VCaP (cell line): ENCODE data around the gene PDZD7.

Experiments
- H3K27ac ChIP-seq: fragments of 450-650 bp; 2 replicates; pipeline ENCODE4 v1.5.1; 2017
- TF ChIP-seq, protein P1 (sequence below): fragments of 450-650 bp; conservative IDR thresholded peaks from 2 replicates; pipeline ENCODE4 v1.5.1; 2017; ENCODE audit warnings: mild to moderate bottlenecking, moderate library complexity

Gene PDZD7

DNA sequence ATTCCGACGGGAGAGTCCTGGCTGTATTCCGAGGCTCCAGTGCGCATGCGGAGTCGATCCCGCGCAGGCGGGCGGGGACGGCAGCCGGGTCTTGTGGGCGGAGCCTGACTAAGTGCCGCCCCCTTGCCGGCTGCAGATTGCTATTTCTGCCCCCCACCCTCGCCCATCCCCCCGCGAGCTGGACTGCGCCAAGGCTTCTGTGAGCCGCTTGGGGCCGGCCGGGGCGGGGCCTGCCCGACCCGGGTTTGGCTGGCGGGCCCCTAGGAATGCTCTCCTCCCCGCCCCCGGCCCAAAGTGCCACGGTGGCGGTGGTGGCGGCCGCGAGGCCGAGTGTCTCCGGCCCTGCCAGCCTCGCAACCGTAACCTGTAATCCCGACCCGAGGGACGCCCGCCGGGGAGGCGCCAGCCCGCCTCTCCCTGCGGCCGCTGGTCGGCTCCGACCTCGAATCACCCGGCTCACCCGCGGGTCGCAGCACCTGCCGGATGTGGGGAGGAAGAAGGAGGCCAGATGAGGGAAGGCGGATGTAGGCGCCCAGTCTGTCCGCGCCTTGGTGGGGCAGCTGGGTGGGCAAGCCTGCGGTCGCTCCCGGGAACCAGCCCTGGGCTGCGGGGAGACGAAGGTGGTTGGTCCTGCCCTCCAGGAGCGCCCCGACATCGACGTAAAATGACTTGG lies 30.2 kb upstream of the PDZD7 start:
- peak overlapping the region; percentile 94 for H3K27ac ChIP-seq
- TF ChIP-seq, protein P1, sequence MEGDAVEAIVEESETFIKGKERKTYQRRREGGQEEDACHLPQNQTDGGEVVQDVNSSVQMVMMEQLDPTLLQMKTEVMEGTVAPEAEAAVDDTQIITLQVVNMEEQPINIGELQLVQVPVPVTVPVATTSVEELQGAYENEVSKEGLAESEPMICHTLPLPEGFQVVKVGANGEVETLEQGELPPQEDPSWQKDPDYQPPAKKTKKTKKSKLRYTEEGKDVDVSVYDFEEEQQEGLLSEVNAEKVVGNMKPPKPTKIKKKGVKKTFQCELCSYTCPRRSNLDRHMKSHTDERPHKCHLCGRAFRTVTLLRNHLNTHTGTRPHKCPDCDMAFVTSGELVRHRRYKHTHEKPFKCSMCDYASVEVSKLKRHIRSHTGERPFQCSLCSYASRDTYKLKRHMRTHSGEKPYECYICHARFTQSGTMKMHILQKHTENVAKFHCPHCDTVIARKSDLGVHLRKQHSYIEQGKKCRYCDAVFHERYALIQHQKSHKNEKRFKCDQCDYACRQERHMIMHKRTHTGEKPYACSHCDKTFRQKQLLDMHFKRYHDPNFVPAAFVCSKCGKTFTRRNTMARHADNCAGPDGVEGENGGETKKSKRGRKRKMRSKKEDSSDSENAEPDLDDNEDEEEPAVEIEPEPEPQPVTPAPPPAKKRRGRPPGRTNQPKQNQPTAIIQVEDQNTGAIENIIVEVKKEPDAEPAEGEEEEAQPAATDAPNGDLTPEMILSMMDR, result no peak

DNA sequence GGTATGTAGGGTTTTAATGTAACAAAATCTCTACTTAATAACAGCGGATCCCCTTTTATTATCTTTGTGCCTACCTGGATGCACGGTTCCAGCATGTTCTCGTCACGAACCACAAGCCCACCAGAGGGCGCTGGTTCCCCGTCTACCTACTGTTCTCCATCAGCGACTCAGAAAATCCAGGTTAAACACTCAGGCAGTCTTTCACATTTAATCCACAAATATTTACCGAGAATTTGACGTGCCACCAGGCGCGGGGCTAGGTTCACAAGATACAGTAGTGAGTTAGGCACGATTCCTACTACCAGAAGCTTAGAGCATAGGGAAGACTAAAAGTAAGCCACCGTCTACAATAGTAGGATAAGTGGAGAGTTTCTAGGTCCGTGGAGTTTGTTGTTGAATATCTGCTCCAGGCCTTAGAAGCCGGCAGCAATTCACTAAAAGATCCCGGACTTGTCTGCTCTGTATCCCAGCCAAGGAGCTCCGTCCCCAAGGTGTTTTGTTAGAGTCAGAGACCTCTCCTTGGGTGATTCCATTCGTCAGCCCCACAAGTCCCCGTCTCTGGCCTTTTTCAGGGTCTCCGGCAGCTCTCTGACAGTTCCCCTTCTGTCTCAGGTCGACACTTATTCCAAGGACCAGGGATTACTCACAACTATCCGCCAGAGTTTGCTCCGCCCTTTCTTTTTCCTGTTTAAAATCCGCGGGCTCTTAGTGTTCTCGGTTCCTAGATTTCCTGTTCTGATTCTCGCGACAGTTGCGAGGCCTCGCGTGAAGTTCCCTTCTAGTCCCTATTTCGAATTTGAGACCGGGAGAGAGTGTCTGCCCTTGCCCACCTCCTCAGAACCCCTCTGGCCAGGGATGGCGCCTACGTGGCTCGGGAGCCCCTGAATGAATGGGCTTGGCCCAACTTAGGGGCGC lies 29.4 kb upstream of the PDZD7 start:
- TF ChIP-seq, protein P1, result peak; percentile 93
- H3K27ac ChIP-seq, result peak overlapping the region; percentile 94

DNA sequence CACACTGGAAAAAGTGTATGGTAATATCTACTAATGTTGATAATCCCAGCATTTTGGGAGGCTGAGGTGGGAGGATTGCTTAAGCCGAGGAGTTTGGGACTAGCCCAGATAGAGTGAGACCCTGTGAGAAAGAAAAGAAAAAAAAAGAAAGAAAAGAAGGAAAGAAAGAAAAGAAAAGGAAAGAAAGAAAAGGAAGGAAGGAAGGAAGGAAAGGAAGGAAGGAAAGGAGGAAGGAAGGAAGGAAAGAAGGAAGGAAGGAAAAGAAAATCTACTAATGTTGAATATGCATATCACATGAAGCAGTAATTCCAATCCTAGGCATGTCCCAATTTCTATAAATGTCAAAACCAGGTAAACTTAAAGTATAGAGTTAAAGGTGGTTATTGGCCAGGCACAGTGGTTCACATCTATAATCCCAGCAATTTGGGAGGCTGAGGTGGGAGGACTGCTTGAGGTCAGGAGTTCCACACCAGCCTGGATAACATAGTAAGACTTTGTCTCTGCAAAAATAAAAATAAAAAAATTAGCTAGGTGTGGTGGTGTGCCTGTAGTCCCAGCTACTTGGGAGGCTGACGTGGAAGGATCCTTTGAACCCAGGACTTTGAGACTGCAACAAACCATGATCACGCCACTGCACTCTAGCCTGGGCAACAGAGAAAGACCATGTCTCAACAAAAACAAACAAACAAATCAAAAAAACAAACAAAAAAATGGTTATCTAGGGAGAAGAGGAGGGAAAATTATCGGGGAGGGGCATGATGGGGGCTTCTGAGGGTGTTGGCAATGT lies 25.6 kb upstream of the PDZD7 start:
- TF ChIP-seq, protein P1, result no peak
- H3K27ac ChIP-seq, result no peak overlapping the region

DNA sequence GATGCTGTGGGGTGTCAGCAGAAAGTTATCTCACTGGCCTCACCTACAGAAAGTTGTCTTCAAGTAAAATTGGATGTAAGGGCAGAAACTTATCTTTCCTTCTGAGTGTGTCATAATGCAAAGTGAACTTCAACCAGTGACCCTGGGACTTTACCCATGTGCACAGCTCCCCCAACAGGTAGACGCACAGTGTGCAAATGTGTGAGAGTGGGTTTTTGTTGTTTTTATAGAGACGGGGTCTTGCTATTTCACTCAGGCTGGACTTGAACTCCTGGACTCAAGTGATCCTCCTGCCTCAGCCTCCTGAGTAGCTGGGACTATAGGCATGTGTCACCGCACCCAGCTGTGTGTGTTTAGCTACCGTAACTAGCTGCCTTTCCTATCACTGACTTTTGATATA lies 24.5 kb upstream of the PDZD7 start:
- H3K27ac ChIP-seq, result no peak overlapping the region
- TF ChIP-seq, protein P1, result 0 out of 2 replicates have a peak, but pooled peaks have one; percentile 12

DNA sequence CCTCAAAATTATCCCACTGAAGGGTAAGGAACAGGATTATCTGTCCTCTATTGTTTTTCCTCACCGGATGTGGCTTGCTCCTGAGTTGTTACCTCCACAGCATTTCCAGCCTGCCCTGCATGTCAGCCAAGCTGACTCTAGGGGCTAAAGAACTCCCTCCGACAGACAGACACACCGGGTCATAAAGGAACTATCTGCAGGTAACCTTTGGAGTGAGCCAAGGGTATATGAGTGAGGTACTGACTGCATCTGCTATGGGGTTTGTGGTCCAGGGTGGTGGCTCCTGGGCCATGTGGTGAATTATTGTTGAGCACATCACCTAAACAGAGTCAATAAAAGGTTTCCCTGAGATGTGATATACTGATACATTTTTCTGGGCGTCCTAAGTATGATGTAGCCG lies 23.9 kb upstream of the PDZD7 start:
- TF ChIP-seq, protein P1, result no peak
- no peak overlapping the region for H3K27ac ChIP-seq

DNA sequence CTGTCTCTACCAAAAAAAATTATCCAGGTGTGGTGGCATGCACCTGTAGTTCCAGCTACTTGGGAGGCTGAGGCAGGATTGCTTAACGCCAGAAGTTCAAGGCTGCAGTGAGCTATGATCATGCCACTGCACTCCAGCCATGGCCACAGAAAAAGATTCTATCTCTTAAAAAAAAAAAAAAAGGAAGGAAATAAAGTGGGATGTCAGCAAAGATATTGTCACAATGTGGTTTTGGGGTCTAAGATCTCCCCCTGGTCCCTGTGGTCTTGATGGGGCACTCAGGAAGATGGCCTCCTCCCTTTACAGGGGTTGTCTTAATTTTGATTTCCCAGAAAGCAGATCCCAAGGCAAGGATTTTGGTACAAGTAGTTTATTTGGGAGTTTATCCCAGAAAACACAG lies 23.4 kb upstream of the PDZD7 start:
- TF ChIP-seq, protein P1, result no peak
- no peak overlapping the region for H3K27ac ChIP-seq

DNA sequence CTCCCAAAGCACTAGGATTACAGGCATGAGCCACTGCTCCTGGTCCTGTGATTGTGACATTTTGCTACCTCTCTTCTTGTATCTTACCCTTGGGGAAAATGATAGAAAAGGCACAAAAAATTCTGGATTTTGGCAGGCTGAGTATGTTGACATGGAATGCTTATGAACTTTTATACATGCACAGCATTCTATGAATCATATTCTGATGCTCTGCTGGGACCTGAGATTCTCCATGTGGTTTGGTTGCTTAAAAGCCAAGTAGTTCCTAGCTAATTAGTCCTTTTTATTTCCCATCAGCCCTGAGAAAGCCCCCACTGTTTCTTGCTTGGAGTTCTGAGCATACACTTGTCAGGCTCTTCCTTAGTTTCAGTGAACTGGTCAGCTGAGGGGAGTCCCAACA lies 22.6 kb upstream of the PDZD7 start:
- H3K27ac ChIP-seq, result no peak overlapping the region
- TF ChIP-seq, protein P1, result no peak
